LNCaP clone FGC (cell line): Measurements from ENCODE around the gene YPEL2.
A peak's percentile ranks its signal among the peaks of the same experiment; 100 is the strongest.

ENCODE experiments used
- DNase-seq: peaks from one replicate; pipeline ENCODE4 v3.0.0-alpha.2; 2011; ENCODE audit warnings: low read depth
- H3K4me3 ChIP-seq: 2 replicates; pipeline ENCODE4 v1.5.1; 2011; ENCODE audit warnings: mild to moderate bottlenecking, low read depth, low read length, control low read depth
- TF ChIP-seq, protein P1 (sequence below): IDR thresholded peaks from 2 replicates; pipeline ENCODE4 v1.5.1; 2012; ENCODE audit warnings: mild to moderate bottlenecking; ENCODE audit not compliant: control insufficient read depth, insufficient read depth; ENCODE audit errors: extremely low read depth

The YPEL2 gene

GRCh38 chr17:59376506-59376905, 45.1 kb downstream of the YPEL2 start:
- TF ChIP-seq, protein P1, sequence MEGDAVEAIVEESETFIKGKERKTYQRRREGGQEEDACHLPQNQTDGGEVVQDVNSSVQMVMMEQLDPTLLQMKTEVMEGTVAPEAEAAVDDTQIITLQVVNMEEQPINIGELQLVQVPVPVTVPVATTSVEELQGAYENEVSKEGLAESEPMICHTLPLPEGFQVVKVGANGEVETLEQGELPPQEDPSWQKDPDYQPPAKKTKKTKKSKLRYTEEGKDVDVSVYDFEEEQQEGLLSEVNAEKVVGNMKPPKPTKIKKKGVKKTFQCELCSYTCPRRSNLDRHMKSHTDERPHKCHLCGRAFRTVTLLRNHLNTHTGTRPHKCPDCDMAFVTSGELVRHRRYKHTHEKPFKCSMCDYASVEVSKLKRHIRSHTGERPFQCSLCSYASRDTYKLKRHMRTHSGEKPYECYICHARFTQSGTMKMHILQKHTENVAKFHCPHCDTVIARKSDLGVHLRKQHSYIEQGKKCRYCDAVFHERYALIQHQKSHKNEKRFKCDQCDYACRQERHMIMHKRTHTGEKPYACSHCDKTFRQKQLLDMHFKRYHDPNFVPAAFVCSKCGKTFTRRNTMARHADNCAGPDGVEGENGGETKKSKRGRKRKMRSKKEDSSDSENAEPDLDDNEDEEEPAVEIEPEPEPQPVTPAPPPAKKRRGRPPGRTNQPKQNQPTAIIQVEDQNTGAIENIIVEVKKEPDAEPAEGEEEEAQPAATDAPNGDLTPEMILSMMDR, result no peak
- H3K4me3 ChIP-seq, result no peak overlapping the region
- DNase-seq, result no peak

- H3K4me3 ChIP-seq, result no peak overlapping the region
- TF ChIP-seq, protein P1, result no peak
- DNase-seq, result no peak
These were observed 46.0 kb downstream of the YPEL2 start for GRCh38 chr17:59377410-59377809.

GRCh38 chr17:59378675-59379074, 47.2 kb downstream of the YPEL2 start:
- DNase-seq, result no peak
- H3K4me3 ChIP-seq, result no peak overlapping the region
- TF ChIP-seq, protein P1, result no peak

- TF ChIP-seq, protein P1, result no peak
- H3K4me3 ChIP-seq, result no peak overlapping the region
- no peak for DNase-seq
These were observed 49.0 kb downstream of the YPEL2 start for GRCh38 chr17:59380474-59380873.

- H3K4me3 ChIP-seq, result no peak overlapping the region
- DNase-seq, result peak; percentile 80
- TF ChIP-seq, protein P1, result no peak
These were observed 50.5 kb downstream of the YPEL2 start for GRCh38 chr17:59381716-59382570.

DNA sequence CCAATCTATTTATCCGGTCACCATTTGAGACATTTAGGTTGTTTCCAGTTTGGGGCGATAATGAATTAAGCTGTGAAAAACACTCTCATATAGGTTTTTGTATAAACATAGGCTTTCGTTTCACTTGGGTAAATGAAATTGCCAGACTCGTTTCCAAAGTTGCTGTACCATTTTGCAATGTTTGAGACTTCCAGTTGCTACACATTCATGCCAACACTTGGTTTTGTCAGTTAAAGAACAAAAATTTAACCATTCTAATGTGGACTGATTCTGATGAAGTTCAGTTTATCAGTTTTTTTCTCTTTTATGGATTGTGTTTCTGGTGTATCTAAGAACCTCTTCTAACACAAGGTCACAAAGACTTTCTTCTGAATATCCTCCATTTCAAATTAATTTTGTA, 52.4 kb downstream of the YPEL2 start:
- no peak for DNase-seq
- TF ChIP-seq, protein P1, result no peak
- no peak overlapping the region for H3K4me3 ChIP-seq
